OCI-LY1 (cell line): ENCODE measurements around the gene TTPAL.

Source experiments
- EZH2 ChIP-seq: fragments of 200-600 bp; sonication (generic), shearing (Covaris generic); IDR thresholded peaks from 2 replicates; pipeline ENCODE4 v1.8.0; 2017; ENCODE audit warnings: borderline replicate concordance, mixed run types, mild to moderate bottlenecking, antibody characterized with exemption, low read length, moderate library complexity, mixed read lengths
- TF ChIP-seq, protein P1 (sequence below): fragments of 200-600 bp; sonication (generic), shearing (Covaris generic); IDR thresholded peaks from 2 replicates; pipeline ENCODE4 v1.5.1; 2017; ENCODE audit warnings: mild to moderate bottlenecking, antibody characterized with exemption, low read length, moderate library complexity, mixed read lengths

DNA sequence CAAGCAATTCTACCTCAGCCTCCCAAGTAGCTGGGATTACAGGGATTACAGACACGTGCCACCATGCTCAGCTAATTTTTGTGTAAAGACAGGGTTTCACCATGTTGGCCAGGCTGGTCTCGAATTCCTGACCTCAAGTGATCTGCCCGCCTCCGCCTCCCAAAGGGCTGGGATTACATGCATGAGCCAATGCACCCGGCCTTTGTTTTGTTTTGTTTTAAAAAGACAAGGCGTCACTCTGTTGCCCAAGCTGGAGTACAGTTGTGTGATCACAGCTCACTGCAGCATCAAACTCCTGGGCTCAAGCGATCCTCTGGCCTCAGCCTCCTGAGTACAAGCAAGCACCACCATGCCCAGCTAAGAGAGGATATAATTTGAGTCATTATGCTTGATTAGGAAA, 40.8 kb downstream of the TTPAL start:
- TF ChIP-seq, protein P1, sequence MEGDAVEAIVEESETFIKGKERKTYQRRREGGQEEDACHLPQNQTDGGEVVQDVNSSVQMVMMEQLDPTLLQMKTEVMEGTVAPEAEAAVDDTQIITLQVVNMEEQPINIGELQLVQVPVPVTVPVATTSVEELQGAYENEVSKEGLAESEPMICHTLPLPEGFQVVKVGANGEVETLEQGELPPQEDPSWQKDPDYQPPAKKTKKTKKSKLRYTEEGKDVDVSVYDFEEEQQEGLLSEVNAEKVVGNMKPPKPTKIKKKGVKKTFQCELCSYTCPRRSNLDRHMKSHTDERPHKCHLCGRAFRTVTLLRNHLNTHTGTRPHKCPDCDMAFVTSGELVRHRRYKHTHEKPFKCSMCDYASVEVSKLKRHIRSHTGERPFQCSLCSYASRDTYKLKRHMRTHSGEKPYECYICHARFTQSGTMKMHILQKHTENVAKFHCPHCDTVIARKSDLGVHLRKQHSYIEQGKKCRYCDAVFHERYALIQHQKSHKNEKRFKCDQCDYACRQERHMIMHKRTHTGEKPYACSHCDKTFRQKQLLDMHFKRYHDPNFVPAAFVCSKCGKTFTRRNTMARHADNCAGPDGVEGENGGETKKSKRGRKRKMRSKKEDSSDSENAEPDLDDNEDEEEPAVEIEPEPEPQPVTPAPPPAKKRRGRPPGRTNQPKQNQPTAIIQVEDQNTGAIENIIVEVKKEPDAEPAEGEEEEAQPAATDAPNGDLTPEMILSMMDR = no peak
- no peak for TF ChIP-seq EZH2
